Activated CD8-positive, alpha-beta T cell treated with anti-CD3 and anti-CD28 coated beads for 36 hours (primary cell): ENCODE data around the gene KDM5A. TPM values are rescaled to one million over a fixed set of nuclear protein-coding genes. Genes with fewer than 3 reads are reported as not detected.

ENCODE experiments used
- ATAC-seq: fragments of 200-7000 bp; cut with Tn5 transposase; one replicate; pipeline ENCODE4 v1.10.0; 2021; ENCODE audit warnings: mild to moderate bottlenecking, moderate library complexity
- CTCF ChIA-PET: fragments of 350-600 bp; sonication (Branson Sonifier 250); formaldehyde crosslinking; loops from one replicate; lab custom pipeline; 2021; ENCODE audit warnings: antibody characterized with exemption; lab: Charles Lee
- POLR2A ChIA-PET: fragments of 350-600 bp; sonication (Branson Sonifier 250); formaldehyde crosslinking; loops from one replicate; lab custom pipeline; 2021; ENCODE audit warnings: antibody characterized with exemption; lab: Charles Lee
- DNase-seq: peaks from one replicate; pipeline ENCODE4 v3.0.0-alpha.2; 2020
- H3K27ac Mint-ChIP-seq: one replicate; pipeline ENCODE4 v1.8.0; 2021; ENCODE audit warnings: mild to moderate bottlenecking, mixed read lengths
- H3K27me3 Mint-ChIP-seq: one replicate; pipeline ENCODE4 v1.8.0; 2021; ENCODE audit warnings: mixed read lengths
- H3K36me3 Mint-ChIP-seq: one replicate; pipeline ENCODE4 v1.8.0; 2021; ENCODE audit warnings: low read depth, mixed read lengths
- H3K4me1 Mint-ChIP-seq: one replicate; pipeline ENCODE4 v1.8.0; 2021; ENCODE audit warnings: low read depth, mixed read lengths
- H3K4me3 Mint-ChIP-seq: one replicate; pipeline ENCODE4 v1.8.0; 2021; ENCODE audit warnings: mild to moderate bottlenecking, moderate library complexity, mixed read lengths
- H3K9me3 Mint-ChIP-seq: one replicate; pipeline ENCODE4 v1.8.0; 2021; ENCODE audit warnings: mixed read lengths
- CTCF ChIP-seq: fragments of 200-600 bp; IDR thresholded peaks from one replicate; pipeline ENCODE4 v1.8.0; 2022; ENCODE audit warnings: antibody characterized with exemption, mild to moderate bottlenecking
- intact Hi-C: fragments of 100-400 bp; cut with micrococcal nuclease; formaldehyde crosslinking; loops from one replicate; pipeline ENCODE4 v1.10.0; 2022
- total RNA-seq, 2 experiments: library from RNA; stranded (reverse); gene quantifications; one replicate each; pipeline ENCODE4 v1.2.3, GENCODE V29; 2021

Gene KDM5A
- total RNA-seq, 2 experiments from 2014 or later, result 60.0 to 68.9 TPM

- no peak overlapping the region for H3K27ac Mint-ChIP-seq
- no peaks in the 10 kb centered on the region for H3K27me3 Mint-ChIP-seq
- TF ChIP-seq CTCF, result no peak
- no peak overlapping the region for H3K4me3 Mint-ChIP-seq
- H3K9me3 Mint-ChIP-seq, result no peaks in the 10 kb centered on the region
- intact Hi-C loops, result no loop called here
- DNase-seq (no peak), ATAC-seq (no peak)
- H3K4me1 Mint-ChIP-seq, result peaks cover 20% of the 10 kb centered on the region
- H3K36me3 Mint-ChIP-seq, result no peaks in the 10 kb centered on the region
- CTCF ChIA-PET, result no interaction called here
- POLR2A ChIA-PET, result no interaction called here
Observed at GRCh38 chr12:265096-265495, 124.0 kb downstream of the KDM5A start.

GRCh38 chr12:264269-264668 is 124.9 kb downstream of the KDM5A start:
- ATAC-seq (no peak), DNase-seq (no peak)
- ChIA-PET POLR2A (interaction anchor here (0.9 kb wide), 1 partner anchor 17 kb away, joined by 3 read pairs; no protein-coding TSS in a partner anchor), CTCF (interaction anchor here (0.9 kb wide), 1 partner anchor 58 kb away, joined by 4 read pairs; no protein-coding TSS in a partner anchor)
- no peak for TF ChIP-seq CTCF
- no peak overlapping the region for H3K27ac Mint-ChIP-seq
- no peak overlapping the region for H3K4me3 Mint-ChIP-seq
- intact Hi-C loops, result no loop called here
- H3K36me3 Mint-ChIP-seq, result no peaks in the 10 kb centered on the region
- H3K9me3 Mint-ChIP-seq, result no peaks in the 10 kb centered on the region
- H3K4me1 Mint-ChIP-seq, result peaks cover 20% of the 10 kb centered on the region
- H3K27me3 Mint-ChIP-seq, result no peaks in the 10 kb centered on the region

- Mint-ChIP-seq H3K4me1 (peaks cover 20% of the 10 kb centered on the region), H3K9me3 (no peaks in the 10 kb centered on the region), H3K36me3 (no peaks in the 10 kb centered on the region), H3K27ac (no peak overlapping the region), H3K4me3 (no peak overlapping the region), H3K27me3 (no peaks in the 10 kb centered on the region)
- intact Hi-C loops, result no loop called here
- DNase-seq (no peak), ATAC-seq (no peak)
- ChIA-PET CTCF (interaction anchor here (0.9 to 1.1 kb wide), 2 partner anchors 28 to 59 kb away, joined by 3 to 4 read pairs; no protein-coding TSS in a partner anchor), POLR2A (interaction anchor here (0.9 kb wide), 1 partner anchor 18 kb away, joined by 3 read pairs; no protein-coding TSS in a partner anchor)
- no peak for TF ChIP-seq CTCF
Observed at GRCh38 chr12:263574-263973, 125.5 kb downstream of the KDM5A start.

GRCh38 chr12:262817-263216 is 126.3 kb downstream of the KDM5A start, which contains the start of gene SLC6A13:
SLC6A13 (minus strand) TSS chr12:262836; CDS start chr12:260052, 2,784 bp downstream.
- Mint-ChIP-seq H3K4me1 (peaks cover 20% of the 10 kb centered on the region), H3K9me3 (no peaks in the 10 kb centered on the region), H3K27ac (no peak within 1 kb of the TSS), H3K27me3 (peaks cover 4% of the 10 kb centered on the region), H3K4me3 (no peak within 1 kb of the TSS), H3K36me3 (no peaks in the 10 kb centered on the region)
- POLR2A ChIA-PET, result no interaction called here
- intact Hi-C loops, result no loop called here
- no peak for TF ChIP-seq CTCF
- ATAC-seq (no peak), DNase-seq (no peak)
- CTCF ChIA-PET, result interaction anchor here (1.1 kb wide), 1 partner anchor 29 kb away, joined by 3 read pairs; no protein-coding TSS in a partner anchor

- no peak for TF ChIP-seq CTCF
- Mint-ChIP-seq H3K36me3 (no peaks in the 10 kb centered on the region), H3K27ac (no peak overlapping the region), H3K27me3 (peaks cover 4% of the 10 kb centered on the region), H3K4me1 (peaks cover 20% of the 10 kb centered on the region), H3K4me3 (no peak overlapping the region), H3K9me3 (no peaks in the 10 kb centered on the region)
- POLR2A ChIA-PET, result interaction anchor here (0.6 to 0.7 kb wide), 3 partner anchors 14 to 672 kb away, joined by 3 to 7 read pairs (median 3); no protein-coding TSS in a partner anchor
- CTCF ChIA-PET, result no interaction called here
- DNase-seq, result no peak
- intact Hi-C loops, result no loop called here
- no peak for ATAC-seq
Observed at GRCh38 chr12:262113-262512, 127.0 kb downstream of the KDM5A start.
